ENCODE data around the gene SLIT1. TPM values are rescaled to one million over a fixed set of nuclear protein-coding genes. Genes with fewer than 3 reads are reported as not detected.

SLIT1 gene
- total RNA-seq, 1 experiment from 2014 or later, result 0.41 TPM

GRCh38 chr10:97106207-97106606, 79.6 kb downstream of the SLIT1 start:
- TF ChIP-seq CTCF (IDR thresholded peaks at IDR 0.05; ENCODE audit: insufficient read depth in 1 of 2, low read depth in 1 of 2, low read length in 1 of 2, severe bottlenecking in 1 of 2, unreplicated experiment in 1 of 2), result no peak
- DNase-seq, result no peak
- no peak overlapping the region for H3K4me3 ChIP-seq (ENCODE audit: low read depth, low read length)
- Mint-ChIP-seq H3K4me1 (ENCODE audit: low read depth, unreplicated experiment) (no peaks in the 10 kb centered on the region), H3K27me3 (ENCODE audit: insufficient read depth, unreplicated experiment) (peaks cover 27% of the 10 kb centered on the region), H3K9me3 (ENCODE audit: unreplicated experiment) (no peaks in the 10 kb centered on the region), H3K4me3 (ENCODE audit: unreplicated experiment) (no peak overlapping the region), H3K36me3 (ENCODE audit: insufficient read depth, unreplicated experiment) (no peaks in the 10 kb centered on the region), H3K27ac (ENCODE audit: unreplicated experiment) (no peak overlapping the region)
- intact Hi-C loops (cut with micrococcal nuclease; ENCODE audit: unreplicated experiment), result no loop called here
- H3K27me3 ChIP-seq (replicated peaks; ENCODE audit: control insufficient read depth, insufficient read depth, low read length), result peaks cover 1% of the 10 kb centered on the region; the same call in 1 of the 2 replicates
- H3K4me1 ChIP-seq, result no peaks in the 10 kb centered on the region
- H3K36me3 ChIP-seq (ENCODE audit: control insufficient read depth, insufficient read depth, low read length), result no peaks in the 10 kb centered on the region
- no peaks in the 10 kb centered on the region for H3K9me3 ChIP-seq
- BruUV-seq (replicated peaks), result no TSS peak
- ChIA-PET CTCF (interaction anchor here (0.9 kb wide), 1 partner anchor 104 kb away, joined by 3 read pairs; no protein-coding TSS in a partner anchor), POLR2A (no interaction called here)

- no peaks in the 10 kb centered on the region for H3K9me3 ChIP-seq
- TF ChIP-seq CTCF (IDR thresholded peaks at IDR 0.05; ENCODE audit: insufficient read depth in 1 of 2, low read depth in 1 of 2, low read length in 1 of 2, severe bottlenecking in 1 of 2, unreplicated experiment in 1 of 2), result no peak
- ChIA-PET POLR2A (no interaction called here), CTCF (no interaction called here)
- no peaks in the 10 kb centered on the region for H3K36me3 ChIP-seq (ENCODE audit: control insufficient read depth, insufficient read depth, low read length)
- peaks cover 1% of the 10 kb centered on the region; the same call in 1 of the 2 replicates for H3K27me3 ChIP-seq (replicated peaks; ENCODE audit: control insufficient read depth, insufficient read depth, low read length)
- peaks cover 23% of the 10 kb centered on the region for H3K27me3 Mint-ChIP-seq (ENCODE audit: insufficient read depth, unreplicated experiment)
- no peaks in the 10 kb centered on the region for H3K9me3 Mint-ChIP-seq (ENCODE audit: unreplicated experiment)
- no peaks in the 10 kb centered on the region for H3K36me3 Mint-ChIP-seq (ENCODE audit: insufficient read depth, unreplicated experiment)
- DNase-seq, result no peak
- no peak overlapping the region for H3K27ac Mint-ChIP-seq (ENCODE audit: unreplicated experiment)
- no peak overlapping the region for H3K4me3 Mint-ChIP-seq (ENCODE audit: unreplicated experiment)
- intact Hi-C loops (cut with micrococcal nuclease; ENCODE audit: unreplicated experiment), result no loop called here
- no peaks in the 10 kb centered on the region for H3K4me1 ChIP-seq
- H3K4me1 Mint-ChIP-seq (ENCODE audit: low read depth, unreplicated experiment), result no peaks in the 10 kb centered on the region
- BruUV-seq (replicated peaks), result no TSS peak
- H3K4me3 ChIP-seq (ENCODE audit: low read depth, low read length), result no peak overlapping the region
Observed at GRCh38 chr10:97105303-97105702, 80.5 kb downstream of the SLIT1 start.

- H3K4me1 ChIP-seq, result no peaks in the 10 kb centered on the region
- no peaks in the 10 kb centered on the region for H3K9me3 ChIP-seq
- Mint-ChIP-seq H3K27me3 (ENCODE audit: insufficient read depth, unreplicated experiment) (peaks cover 22% of the 10 kb centered on the region), H3K4me1 (ENCODE audit: low read depth, unreplicated experiment) (no peaks in the 10 kb centered on the region), H3K4me3 (ENCODE audit: unreplicated experiment) (no peak overlapping the region), H3K36me3 (ENCODE audit: insufficient read depth, unreplicated experiment) (no peaks in the 10 kb centered on the region), H3K9me3 (ENCODE audit: unreplicated experiment) (no peaks in the 10 kb centered on the region), H3K27ac (ENCODE audit: unreplicated experiment) (no peak overlapping the region)
- TF ChIP-seq CTCF (IDR thresholded peaks at IDR 0.05; ENCODE audit: insufficient read depth in 1 of 2, low read depth in 1 of 2, low read length in 1 of 2, severe bottlenecking in 1 of 2, unreplicated experiment in 1 of 2), result no peak
- no TSS peak for BruUV-seq (replicated peaks)
- H3K27me3 ChIP-seq (replicated peaks; ENCODE audit: control insufficient read depth, insufficient read depth, low read length), result no peaks in the 10 kb centered on the region; the same call in 1 of the 2 replicates
- H3K4me3 ChIP-seq (ENCODE audit: low read depth, low read length), result no peak overlapping the region
- H3K36me3 ChIP-seq (ENCODE audit: control insufficient read depth, insufficient read depth, low read length), result no peaks in the 10 kb centered on the region
- DNase-seq, result no peak
- ChIA-PET POLR2A (no interaction called here), CTCF (no interaction called here)
- intact Hi-C loops (cut with micrococcal nuclease; ENCODE audit: unreplicated experiment), result no loop called here
Observed at GRCh38 chr10:97103316-97104080, 82.3 kb downstream of the SLIT1 start.

Data from Caco-2 (cell line).